Esophagus muscularis mucosa (tissue), 3 donors: Measurements from ENCODE around the gene BTBD9.

ENCODE experiments used
- CTCF ChIP-seq, 3 experiments: fragments of 200-600 bp in 2 of 3; fragments of 450-650 bp in 1 of 3; sonication (generic) in 2 of 3; IDR thresholded peaks; one replicate each; pipeline ENCODE4 v1.5.1; 2017 to 2019; ENCODE audit warnings: antibody characterized with exemption in 3 of 3, mild to moderate bottlenecking in 2 of 3, moderate library complexity in 1 of 3
- EP300 ChIP-seq: sonication (generic); formaldehyde crosslinking; IDR thresholded peaks from one replicate; pipeline ENCODE4 v1.6.1; 2017; ENCODE audit warnings: antibody characterized with exemption

DNA sequence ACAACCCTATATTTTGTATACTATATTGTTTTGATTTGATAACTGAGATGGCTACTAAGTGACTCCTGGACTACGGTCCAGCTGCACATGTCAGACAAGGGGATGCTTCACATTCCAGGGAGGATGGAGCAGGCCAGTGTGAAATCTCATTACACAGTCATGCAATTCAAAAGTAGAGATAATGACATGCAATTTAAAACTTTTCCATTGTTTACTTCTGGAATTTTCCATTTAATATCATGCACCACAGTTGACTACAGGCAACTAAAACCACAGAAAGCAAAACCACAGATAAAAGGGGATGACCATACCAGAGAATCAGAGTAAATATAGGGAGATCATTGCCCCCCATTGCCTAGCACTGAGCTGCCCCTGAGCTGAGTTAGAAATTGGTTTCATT is 366.4 kb downstream of the BTBD9 start:
- TF ChIP-seq CTCF (IDR thresholded peaks at IDR 0.05) = no peak
- no peak for TF ChIP-seq EP300
